ENCODE results near the gene PRDM16.
A peak's percentile ranks its signal among the peaks of the same experiment; 100 is the strongest.

Gene PRDM16

DNA sequence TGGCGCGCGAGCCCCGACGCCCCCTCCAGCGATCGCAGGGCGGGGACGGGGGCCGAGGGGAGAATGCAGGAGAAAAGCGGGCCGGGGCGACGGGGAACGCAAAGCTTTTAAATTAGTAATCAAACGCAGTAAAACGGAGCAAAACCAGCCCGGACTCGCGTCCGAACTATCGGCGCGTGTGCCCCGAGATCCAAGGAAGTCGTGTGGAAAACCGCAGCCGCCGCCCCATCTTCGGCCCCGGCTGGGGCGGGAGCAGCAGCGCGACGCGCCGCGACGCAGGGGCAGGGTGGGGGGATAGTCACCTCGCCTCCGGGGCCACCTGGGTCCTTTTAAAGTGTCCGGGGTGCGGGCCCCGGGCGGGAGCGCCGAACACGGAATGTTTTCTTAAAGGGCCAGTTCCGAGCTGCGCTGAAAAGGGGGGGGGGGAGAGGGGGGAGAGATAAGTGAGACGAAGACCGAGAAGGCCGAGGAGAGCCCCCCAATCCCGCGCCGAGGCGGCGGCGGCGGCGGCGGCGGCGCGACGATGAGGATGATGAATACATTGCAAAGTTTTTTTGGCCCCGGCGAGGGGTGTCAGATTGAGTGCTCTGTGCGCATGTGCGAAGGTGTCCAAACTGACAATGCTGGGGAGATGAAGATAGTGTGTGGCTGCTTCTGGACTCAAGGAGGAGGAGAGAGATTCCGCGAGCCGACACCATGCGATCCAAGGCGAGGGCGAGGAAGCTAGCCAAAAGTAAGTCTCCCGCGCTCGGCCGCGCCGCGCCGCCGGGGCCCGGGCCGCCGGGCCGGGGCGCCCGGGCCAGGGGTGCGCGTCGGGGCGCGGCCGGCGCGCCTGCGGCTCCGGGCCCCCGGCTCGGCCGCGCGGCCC lies at the start of gene PRDM16:
Gene PRDM16, plus strand, starts transcription at position 640 of the 868 bp plus-strand sequence. Its CDS starts 57 bp downstream, at position 697.
- DNase-seq (ENCODE audit: low read depth in 2 of 2): peak in 1 of 2 donors; percentile 10

DNA sequence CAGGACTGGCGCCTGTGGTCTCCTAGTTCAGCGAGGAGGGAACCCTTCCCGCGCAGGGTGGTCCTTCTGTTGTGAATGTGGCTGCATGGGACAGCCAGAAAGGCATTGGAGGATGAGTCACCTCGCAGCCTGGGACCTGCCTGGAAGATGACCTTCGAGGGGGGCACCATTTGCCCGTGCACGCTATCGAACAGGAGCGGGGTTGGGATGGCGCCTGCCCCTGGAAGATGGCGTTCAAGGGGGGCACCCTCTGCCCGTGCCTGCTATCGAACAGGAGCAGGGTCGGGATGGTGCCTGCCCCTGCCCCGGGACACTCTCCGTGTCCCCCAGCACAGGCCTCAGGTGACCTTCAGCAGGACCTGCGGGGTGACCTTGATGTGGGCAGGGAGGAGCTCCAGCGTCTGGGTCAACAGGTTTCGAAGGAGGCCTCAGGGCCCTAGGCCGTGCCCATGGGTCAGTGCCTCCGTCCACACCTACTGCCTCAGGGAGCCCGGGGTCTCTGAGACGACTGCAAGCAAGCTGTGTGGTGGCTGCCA lies 49.4 kb upstream of the PRDM16 start:
- no peak for DNase-seq (ENCODE audit: low read depth in 2 of 2)

DNA sequence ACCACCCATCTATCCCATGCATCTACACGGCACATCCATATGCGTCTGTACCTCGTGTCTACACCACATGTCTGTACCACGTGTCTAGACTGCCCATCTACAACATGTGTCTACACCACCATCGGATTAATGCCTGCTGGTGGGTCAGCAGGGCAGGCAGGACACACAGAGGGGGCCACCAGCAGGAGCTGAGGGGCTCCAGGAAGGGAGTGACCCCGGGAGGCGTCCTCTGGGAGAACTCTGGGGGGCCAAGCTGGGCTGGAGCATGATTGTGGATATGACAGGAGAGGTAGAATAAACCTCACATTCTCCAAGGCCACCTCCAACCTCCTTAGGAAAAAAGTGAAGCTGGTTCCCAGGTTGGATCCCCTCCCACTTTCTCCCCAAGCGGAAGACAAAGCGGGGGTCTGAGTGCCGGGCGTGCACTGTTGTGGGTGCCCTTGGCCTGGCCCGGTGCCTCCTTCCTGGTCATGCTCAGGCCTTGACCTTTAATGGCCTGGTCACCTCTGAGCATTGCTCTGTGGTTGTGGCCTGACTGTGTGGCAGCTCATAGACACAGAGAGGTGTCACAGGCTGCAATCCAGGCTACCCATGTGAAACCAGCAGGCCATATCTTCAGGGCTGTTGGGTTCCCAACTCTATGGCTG lies 48.6 kb upstream of the PRDM16 start:
- DNase-seq (ENCODE audit: low read depth in 2 of 2): no peak

GRCh38 chr1:3021233-3021671 lies 47.8 kb upstream of the PRDM16 start, which contains the start of gene ACTRT2:
Gene ACTRT2 (plus strand): TSS chr1:3021467. CDS start chr1:3021687, 220 bp downstream.
- no peak for DNase-seq (ENCODE audit: low read depth in 2 of 2)

- DNase-seq (ENCODE audit: low read depth in 2 of 2): no peak
Observed at GRCh38 chr1:3021801-3022401, 47.1 kb upstream of the PRDM16 start.

DNA sequence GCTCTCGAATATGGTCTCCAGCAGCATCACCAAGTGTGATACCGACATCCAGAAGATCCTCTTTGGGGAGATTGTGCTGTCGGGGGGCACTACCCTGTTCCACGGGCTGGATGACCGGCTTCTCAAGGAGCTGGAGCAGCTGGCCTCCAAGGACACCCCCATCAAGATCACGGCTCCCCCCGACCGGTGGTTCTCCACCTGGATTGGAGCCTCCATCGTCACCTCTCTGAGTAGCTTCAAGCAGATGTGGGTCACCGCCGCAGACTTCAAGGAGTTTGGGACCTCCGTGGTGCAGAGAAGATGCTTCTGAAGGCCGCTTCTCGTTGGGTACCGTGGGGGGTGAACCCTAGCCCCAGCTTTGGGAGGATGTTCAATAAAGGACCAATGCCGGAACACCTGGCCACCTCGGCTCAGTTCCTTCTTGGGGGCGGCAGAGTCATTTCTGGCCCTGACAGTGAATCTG lies 46.5 kb upstream of the PRDM16 start:
- DNase-seq (ENCODE audit: low read depth in 2 of 2): no peak

- no peak for DNase-seq (ENCODE audit: low read depth in 2 of 2)
Observed at GRCh38 chr1:3022976-3023375, 46.0 kb upstream of the PRDM16 start.

GRCh38 chr1:3024019-3024418 lies 45.0 kb upstream of the PRDM16 start:
- DNase-seq (ENCODE audit: low read depth in 2 of 2): no peak

- DNase-seq (ENCODE audit: low read depth in 2 of 2): no peak
Observed at GRCh38 chr1:3024588-3024987, 44.4 kb upstream of the PRDM16 start.

GRCh38 chr1:3026124-3026523 lies 42.9 kb upstream of the PRDM16 start:
- no peak for DNase-seq (ENCODE audit: low read depth in 2 of 2)

DNA sequence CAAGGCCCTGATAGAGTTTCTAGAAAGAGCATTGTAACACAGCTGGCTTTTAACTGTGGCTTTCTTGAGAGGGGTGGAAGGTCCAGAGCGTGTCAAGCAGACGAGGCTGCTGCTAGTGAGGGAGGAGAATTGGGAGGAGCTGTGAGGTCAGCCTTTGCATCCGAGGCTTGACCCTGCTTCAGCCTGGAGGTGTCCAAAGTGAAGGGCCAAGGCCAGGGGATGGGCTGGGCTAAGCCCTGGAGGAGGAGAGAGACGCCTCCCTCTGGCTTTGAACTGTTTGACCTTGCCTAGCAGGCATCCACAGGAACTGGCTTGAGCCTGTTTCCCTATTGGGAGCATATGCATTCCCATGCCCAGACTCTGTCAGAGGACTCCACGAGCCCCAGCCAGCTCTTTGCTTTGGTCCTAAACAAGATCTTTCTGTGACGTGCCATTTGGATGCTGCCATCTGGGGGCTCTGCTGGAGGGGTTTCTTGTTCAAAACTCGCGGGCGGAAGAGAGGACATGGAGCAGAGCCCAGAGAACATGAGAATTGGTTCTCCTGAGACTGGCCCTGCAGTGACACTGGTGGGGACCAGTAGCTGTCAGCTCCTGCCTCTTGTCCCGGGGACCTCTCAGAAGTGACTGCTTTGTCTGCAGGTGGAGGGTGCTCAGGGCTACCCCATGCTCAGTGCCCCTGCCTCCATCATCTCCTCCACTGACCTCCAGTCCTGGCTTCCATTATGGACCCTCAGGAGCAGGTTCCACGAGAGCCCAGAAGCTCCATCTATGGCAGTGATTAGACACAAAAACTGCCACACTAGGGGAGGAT lies 42.2 kb upstream of the PRDM16 start:
- DNase-seq (ENCODE audit: low read depth in 2 of 2): no peak

DNA sequence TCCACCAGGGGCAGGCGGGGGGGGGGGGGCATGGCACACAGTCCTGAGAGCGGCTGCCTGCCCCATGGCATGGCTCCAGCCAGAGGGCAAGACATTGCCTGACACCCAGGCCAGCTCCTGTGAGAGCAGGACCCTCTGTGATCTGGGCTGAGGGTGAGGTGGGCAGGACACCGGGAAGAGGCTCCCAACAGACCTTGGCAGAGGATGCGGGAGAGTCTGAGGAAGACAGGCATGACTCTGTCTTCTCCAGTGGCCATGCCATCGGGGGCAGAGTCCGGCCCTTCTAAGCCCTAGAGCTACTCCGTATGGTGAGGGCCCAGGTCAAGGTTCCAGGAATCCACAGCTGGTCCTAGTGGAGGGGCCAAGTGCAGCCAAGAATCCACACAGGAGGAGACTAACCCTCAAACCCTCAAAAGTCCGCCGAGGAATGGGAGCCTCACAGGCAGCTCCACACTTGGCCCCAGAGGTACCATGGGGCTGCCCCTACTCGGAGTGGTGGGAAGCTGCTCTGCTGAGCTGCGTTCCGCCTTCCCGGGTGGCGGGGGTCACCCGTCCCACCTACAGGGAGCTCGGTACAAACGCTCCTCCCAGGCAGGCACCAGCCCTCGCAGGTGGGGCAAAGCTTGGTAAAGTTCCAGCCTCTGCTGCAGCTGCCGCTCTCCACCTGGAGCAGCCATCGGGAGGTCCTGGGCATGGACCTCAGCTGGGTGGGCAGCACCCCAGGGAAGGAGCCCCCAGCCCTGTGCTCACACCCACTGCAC lies 41.2 kb upstream of the PRDM16 start:
- DNase-seq (ENCODE audit: low read depth in 2 of 2): no peak

GRCh38 chr1:3028531-3029282 lies 40.3 kb upstream of the PRDM16 start:
- no peak for DNase-seq (ENCODE audit: low read depth in 2 of 2)

DNA sequence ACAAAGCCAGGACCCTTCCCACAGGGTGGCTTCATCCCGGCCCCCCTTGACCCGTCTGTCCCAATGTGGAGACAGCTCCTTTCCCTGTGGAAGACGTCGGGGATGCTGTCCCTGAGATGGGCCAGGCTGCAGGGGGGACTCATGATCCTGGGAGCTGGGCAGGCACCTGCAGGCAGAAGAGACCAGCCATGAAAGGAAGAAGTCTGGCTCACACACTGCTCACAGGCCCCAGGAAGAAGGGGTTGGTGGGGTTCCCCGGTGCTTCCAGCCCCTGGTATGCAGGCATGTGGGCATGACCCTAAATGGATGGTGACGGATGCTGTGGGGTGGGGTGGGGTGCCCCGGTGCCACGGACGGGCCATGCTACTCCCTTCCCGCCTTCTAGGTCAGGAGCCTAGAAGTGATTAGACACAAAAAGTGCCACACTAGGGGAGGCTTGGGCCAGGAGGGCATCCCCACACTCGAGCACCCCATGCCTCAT lies 39.5 kb upstream of the PRDM16 start:
- DNase-seq (ENCODE audit: low read depth in 2 of 2): no peak

DNA sequence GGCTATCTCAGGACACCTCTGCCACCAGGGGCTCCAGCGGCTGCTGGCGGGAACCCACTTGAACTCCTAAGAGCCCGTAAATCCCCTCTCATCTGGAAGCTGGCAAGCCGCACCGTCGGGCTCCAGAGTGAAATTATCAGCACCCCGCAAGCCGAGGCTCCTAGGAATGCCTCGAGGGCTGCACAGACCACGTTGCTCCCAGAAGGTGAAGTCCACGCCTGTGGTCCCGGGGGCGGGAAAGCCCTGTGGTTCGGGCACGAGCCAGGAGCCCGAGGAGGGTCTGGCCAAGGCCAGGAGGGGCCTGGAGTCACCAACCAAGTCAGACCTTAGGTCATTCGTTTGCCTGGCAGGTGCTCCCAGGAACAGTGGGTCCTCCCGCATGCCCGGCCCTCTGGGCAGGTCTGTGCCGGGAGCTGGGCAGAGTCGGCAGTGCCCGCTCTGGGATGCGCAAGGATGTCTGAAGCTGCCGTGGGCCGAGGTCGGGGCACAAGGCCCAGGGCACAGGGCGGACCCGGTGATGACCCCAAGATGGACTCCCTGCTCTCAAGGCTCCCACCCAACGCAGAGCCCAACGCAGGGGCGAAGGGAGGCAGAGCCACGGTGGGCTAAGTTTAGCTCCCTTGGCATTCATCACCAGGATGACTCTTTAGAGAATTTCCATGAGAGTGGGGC lies 38.9 kb upstream of the PRDM16 start:
- DNase-seq (ENCODE audit: low read depth in 2 of 2): no peak

DNA sequence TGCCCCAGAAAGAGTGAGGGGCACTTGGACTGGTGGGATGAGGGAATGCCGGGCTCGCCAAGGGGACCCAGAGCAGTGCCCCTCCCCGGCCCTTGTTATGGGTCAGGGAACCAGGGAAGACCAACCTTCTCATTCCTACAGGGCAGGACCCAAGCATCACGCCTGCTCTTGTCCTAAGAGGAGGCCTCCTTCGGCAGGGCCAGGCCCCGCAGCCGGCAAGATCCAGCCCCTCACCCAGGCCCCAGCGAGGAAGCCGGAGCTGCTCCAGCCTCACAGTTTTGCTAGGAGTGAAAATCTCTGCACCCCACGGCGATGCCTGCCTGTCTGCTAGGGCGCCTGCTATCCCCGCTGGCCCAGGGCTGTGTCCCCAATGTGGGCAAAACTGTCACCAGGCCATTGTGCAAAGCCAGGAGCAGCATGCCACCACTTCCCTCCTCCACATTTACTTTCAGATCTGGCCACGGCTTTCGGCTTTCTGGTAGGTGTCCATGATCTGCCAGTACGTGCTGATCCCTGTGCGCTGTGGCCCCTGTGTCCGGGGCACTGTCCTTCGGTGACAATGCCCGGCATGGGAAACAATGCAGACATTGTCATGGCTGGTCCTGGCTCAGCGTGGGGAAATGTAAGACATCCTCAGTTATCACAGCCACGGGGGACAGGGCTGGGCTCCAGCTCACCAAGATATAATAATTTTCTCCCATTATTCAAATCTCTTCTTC lies 38.2 kb upstream of the PRDM16 start:
- no peak for DNase-seq (ENCODE audit: low read depth in 2 of 2)

DNA sequence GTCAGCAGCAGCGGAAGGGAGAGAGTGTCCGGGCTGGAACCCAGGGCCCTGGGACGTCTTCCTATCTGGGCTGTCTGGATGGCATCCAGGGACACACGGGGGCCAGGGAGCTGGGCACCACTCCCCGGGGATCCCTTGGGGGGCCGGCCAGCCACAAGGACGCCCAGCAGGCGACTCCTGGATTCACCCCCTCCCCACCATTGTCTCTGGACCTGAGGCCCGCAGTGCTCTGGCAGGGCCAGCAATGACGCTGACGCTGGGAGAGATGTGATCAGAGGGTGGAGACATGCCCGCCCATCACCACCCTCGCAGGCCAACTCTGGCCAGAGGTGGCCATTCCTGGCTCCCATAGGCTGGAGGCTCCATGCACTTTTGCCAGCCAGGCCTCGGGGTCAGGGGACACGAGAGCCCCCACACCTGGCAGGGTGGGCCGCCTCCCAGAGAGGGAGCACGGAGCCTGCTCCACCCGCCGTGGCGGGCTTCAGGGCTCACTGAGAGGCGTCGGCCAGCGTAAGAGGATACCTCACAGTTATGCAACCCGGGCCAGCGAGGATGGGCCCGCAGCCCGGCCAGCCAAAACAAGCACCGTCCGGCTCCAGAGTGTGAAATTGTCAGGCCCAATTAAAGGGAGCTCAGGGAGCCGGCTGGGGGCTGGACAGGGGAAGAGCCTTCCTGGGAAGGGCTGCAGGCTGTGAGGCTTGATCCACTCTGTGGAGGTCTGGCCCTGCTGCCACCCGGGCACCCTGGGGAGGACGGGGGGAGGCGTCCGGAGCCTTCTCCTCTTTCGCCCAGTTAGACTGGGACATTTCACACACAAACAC lies 37.4 kb upstream of the PRDM16 start:
- no peak for DNase-seq (ENCODE audit: low read depth in 2 of 2)

Measured in activated CD4-positive, alpha-beta T cell treated with anti-CD3 and anti-CD28 coated beads for 24 hours (primary cell).